ENCODE measurements around the gene POGLUT3.

GRCh38 chr11:108530426-108530825, 32.2 kb upstream of the POGLUT3 start:
- TF ChIP-seq ZBTB11 (tag by site-specific recombination; conservative IDR thresholded peaks at IDR 0.05; ENCODE audit: low read depth) (no peak), YY1 (tag by site-specific recombination; IDR thresholded peaks at IDR 0.05) (no peak), SCRT1 (tag by site-specific recombination; IDR thresholded peaks at IDR 0.05; ENCODE audit: borderline replicate concordance) (no peak), ZFP41 (tag by site-specific recombination; IDR thresholded peaks at IDR 0.05; ENCODE audit: borderline replicate concordance) (no peak), HOXA7 (CRISPR knock-in tag; IDR thresholded peaks at IDR 0.05; ENCODE audit: borderline replicate concordance) (no peak), ZNF501 (tag by site-specific recombination; IDR thresholded peaks at IDR 0.05) (no peak), ZNF391 (tag by site-specific recombination; IDR thresholded peaks at IDR 0.05; ENCODE audit: borderline replicate concordance, low read depth) (no peak), ZNF274 (IDR thresholded peaks at IDR 0.05; ENCODE audit: low read length) (no peak), ZNF274 (tag by site-specific recombination; IDR thresholded peaks at IDR 0.05; ENCODE audit: borderline replicate concordance) (no peak), ZNF548 (tag by site-specific recombination; IDR thresholded peaks at IDR 0.05) (no peak)
- TF ChIP-seq, protein P1, sequence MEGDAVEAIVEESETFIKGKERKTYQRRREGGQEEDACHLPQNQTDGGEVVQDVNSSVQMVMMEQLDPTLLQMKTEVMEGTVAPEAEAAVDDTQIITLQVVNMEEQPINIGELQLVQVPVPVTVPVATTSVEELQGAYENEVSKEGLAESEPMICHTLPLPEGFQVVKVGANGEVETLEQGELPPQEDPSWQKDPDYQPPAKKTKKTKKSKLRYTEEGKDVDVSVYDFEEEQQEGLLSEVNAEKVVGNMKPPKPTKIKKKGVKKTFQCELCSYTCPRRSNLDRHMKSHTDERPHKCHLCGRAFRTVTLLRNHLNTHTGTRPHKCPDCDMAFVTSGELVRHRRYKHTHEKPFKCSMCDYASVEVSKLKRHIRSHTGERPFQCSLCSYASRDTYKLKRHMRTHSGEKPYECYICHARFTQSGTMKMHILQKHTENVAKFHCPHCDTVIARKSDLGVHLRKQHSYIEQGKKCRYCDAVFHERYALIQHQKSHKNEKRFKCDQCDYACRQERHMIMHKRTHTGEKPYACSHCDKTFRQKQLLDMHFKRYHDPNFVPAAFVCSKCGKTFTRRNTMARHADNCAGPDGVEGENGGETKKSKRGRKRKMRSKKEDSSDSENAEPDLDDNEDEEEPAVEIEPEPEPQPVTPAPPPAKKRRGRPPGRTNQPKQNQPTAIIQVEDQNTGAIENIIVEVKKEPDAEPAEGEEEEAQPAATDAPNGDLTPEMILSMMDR (tag by site-specific recombination; IDR thresholded peaks at IDR 0.05): no peak
- TF ChIP-seq, protein P2, sequence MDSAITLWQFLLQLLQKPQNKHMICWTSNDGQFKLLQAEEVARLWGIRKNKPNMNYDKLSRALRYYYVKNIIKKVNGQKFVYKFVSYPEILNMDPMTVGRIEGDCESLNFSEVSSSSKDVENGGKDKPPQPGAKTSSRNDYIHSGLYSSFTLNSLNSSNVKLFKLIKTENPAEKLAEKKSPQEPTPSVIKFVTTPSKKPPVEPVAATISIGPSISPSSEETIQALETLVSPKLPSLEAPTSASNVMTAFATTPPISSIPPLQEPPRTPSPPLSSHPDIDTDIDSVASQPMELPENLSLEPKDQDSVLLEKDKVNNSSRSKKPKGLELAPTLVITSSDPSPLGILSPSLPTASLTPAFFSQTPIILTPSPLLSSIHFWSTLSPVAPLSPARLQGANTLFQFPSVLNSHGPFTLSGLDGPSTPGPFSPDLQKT (IDR thresholded peaks at IDR 0.05; ENCODE audit: borderline replicate concordance, low read depth, low read length): no peak

Measured in HEK293 (cell line).